HTERT RPE-1 (cell line): ENCODE results near the gene CGRRF1.

ENCODE experiments used
- in situ Hi-C: fragments of 300-500 bp; cut with MboI; formaldehyde crosslinking; loops from 4 replicates; pipeline ENCODE4 v1.14.3; 2020; ENCODE audit warnings: low sequenced_read_pairs

CGRRF1 gene

GRCh38 chr14:54509546-54510501 lies at the start of gene CGRRF1:
TSS of gene CGRRF1 (plus strand) at chr14:54509906. CDS start at chr14:54509960, 54 bp downstream.
- in situ Hi-C loops, result no loop called here

- in situ Hi-C loops, result no loop called here
These were observed 47.7 kb upstream of the CGRRF1 start for GRCh38 chr14:54462048-54462447.

GRCh38 chr14:54465654-54466053 lies 44.1 kb upstream of the CGRRF1 start:
- in situ Hi-C loops, result no loop called here

- in situ Hi-C loops, result no loop called here
These were observed 42.4 kb upstream of the CGRRF1 start for GRCh38 chr14:54467280-54467679.

- in situ Hi-C loops, result no loop called here
These were observed 39.0 kb upstream of the CGRRF1 start for GRCh38 chr14:54470701-54471100.

GRCh38 chr14:54471641-54472040 lies 38.1 kb upstream of the CGRRF1 start:
- in situ Hi-C loops, result no loop called here

- in situ Hi-C loops, result no loop called here
These were observed 37.4 kb upstream of the CGRRF1 start for GRCh38 chr14:54472315-54472714.

- in situ Hi-C loops, result no loop called here
These were observed 35.4 kb upstream of the CGRRF1 start for GRCh38 chr14:54474232-54474793.

- in situ Hi-C loops, result no loop called here
These were observed 34.4 kb upstream of the CGRRF1 start for GRCh38 chr14:54475187-54475899.

GRCh38 chr14:54475911-54476310 lies 33.8 kb upstream of the CGRRF1 start:
- in situ Hi-C loops, result no loop called here

- in situ Hi-C loops, result no loop called here
These were observed 31.0 kb upstream of the CGRRF1 start for GRCh38 chr14:54478636-54479215.

GRCh38 chr14:54480830-54481562 lies 28.7 kb upstream of the CGRRF1 start:
- in situ Hi-C loops, result no loop called here

- in situ Hi-C loops, result no loop called here
These were observed 28.0 kb upstream of the CGRRF1 start for GRCh38 chr14:54481695-54482094.

- in situ Hi-C loops, result no loop called here
These were observed 26.5 kb upstream of the CGRRF1 start for GRCh38 chr14:54483073-54483745.

- in situ Hi-C loops, result no loop called here
These were observed 25.9 kb upstream of the CGRRF1 start for GRCh38 chr14:54483846-54484245.

- in situ Hi-C loops, result no loop called here
These were observed 23.0 kb upstream of the CGRRF1 start for GRCh38 chr14:54486685-54487084.

- in situ Hi-C loops, result no loop called here
These were observed 21.9 kb upstream of the CGRRF1 start for GRCh38 chr14:54487771-54488170.

GRCh38 chr14:54488318-54488645 lies 21.4 kb upstream of the CGRRF1 start:
- in situ Hi-C loops, result no loop called here

- in situ Hi-C loops, result no loop called here
These were observed 20.9 kb upstream of the CGRRF1 start, which contains the start of gene GMFB for GRCh38 chr14:54488646-54489317. TSS of gene GMFB (minus strand) at chr14:54488980. CDS start at chr14:54488927, 53 bp downstream.

- in situ Hi-C loops, result no loop called here
These were observed 20.4 kb upstream of the CGRRF1 start for GRCh38 chr14:54489318-54489683.
